Right lobe of liver (tissue), 4 donors: ENCODE results near the gene SLC22A25.

Experiments
- CTCF ChIP-seq, 4 donors: fragments of 200-600 bp in 3 of 4; fragments of 450-650 bp in 1 of 4; IDR thresholded peaks; one replicate each; pipeline versions ENCODE4 v1.5.1 to v1.8.0; 2016 to 2022; ENCODE audit warnings: antibody characterized with exemption in 4 of 4, mild to moderate bottlenecking in 2 of 4
- POLR2A ChIP-seq: fragments of 450-650 bp; IDR thresholded peaks from one replicate; pipeline ENCODE4 v1.6.1; 2017; ENCODE audit warnings: antibody characterized with exemption, mild to moderate bottlenecking
- donor health status: DM: no; HTN: no; CAD: no.
- donor health status: DM: no; HTN: no; CAD: no.
- donor health status: DM: no; HTN: yes; CAD: no.

DNA sequence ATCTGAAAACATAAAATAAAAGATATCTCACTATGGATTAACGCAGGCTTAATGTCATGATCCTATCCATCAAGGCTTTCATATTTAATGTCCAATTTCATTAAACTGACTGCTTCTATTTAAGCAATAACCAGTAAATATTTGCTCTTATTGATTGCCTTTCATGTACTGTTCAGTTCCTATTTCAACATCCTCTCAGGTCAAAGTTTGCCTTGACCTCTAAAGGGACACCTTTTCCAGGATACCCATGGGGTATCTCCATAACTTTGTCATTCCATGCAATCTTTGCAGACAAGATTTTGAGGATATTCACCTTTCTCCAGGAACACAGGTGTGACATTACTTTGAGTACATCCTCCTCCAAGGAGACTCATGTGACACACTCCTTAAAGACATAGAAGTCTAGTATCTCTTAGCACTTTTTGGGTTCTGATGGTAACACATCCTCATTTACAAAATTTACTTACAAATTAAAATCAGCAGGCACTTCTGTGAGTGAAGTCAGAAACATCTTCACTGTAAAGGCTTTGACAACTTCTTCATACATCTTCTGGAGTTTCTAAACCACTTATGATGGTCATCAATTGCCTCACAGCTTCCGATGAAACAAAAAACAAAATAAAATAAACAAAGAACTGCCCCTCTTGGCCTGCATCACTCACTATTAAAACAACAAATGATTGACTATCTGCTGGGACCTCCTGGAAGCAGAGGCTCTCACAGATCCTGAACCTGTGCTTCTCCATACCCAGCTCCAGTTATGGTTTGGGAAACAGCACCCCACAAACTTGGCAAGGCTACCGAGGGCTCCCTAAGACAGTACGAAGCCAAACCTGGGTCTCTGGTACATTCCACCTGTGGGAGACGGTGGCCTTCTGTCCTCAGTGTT lies 7.0 kb upstream of the SLC22A25 start:
- TF ChIP-seq CTCF (IDR thresholded peaks at IDR 0.05) = no peak
- TF ChIP-seq POLR2A = no peak
